Activated T-cell treated with anti-CD3 and anti-CD28 coated beads, Interleukin-2, amount 50 U/mL, for 4 hours (primary cell): ENCODE results near the gene SUGP1. TPM values are rescaled to one million over a fixed set of nuclear protein-coding genes. Genes with fewer than 3 reads are reported as not detected.

ENCODE experiments used
- ATAC-seq, 2 donors: fragments of 200-7000 bp; cut with Tn5 transposase; one replicate each; pipeline ENCODE4 v1.10.0; 2021
- DNase-seq: peaks from one replicate; pipeline ENCODE4 v3.0.0-alpha.2; 2020
- H3K27me3 Mint-ChIP-seq: one replicate; pipeline ENCODE4 v1.8.0; 2021; ENCODE audit warnings: low read depth, mixed read lengths
- H3K36me3 Mint-ChIP-seq: one replicate; pipeline ENCODE4 v1.8.0; 2022; ENCODE audit warnings: mixed read lengths; ENCODE audit not compliant: insufficient read depth
- H3K4me1 Mint-ChIP-seq: one replicate; pipeline ENCODE4 v1.8.0; 2021; ENCODE audit warnings: low read depth, mixed read lengths
- H3K4me3 Mint-ChIP-seq: one replicate; pipeline ENCODE4 v1.8.0; 2021; ENCODE audit warnings: mild to moderate bottlenecking, moderate library complexity, mixed read lengths
- H3K9me3 Mint-ChIP-seq: one replicate; pipeline ENCODE4 v1.8.0; 2021; ENCODE audit warnings: mixed read lengths
- total RNA-seq, 3 donors: library from RNA; stranded (reverse); gene quantifications; one replicate each; pipeline ENCODE4 v1.2.1, GENCODE V29; 2021

SUGP1 gene
- total RNA-seq, 3 donors from 2014 or later = 54.8 to 61.8 (median 61.3) TPM

DNA sequence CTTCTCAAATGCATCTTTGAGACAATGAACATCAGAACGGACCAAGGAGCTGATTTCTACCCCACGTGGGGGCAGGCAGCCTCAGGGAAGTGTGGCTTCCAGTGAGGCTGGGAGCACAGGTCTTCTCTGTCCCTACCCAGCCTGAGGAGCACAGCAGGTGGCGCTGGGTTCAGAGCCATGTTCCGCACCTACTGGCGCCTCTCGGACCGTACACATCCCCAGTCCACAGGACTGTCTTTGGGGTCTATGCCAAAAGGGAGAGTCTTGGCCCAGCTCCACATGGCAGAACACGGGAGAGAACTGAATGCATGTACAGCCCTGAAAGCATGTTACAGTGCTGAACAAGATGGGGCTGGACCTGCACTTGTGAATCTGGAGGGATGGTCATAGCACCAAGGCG, 22.6 kb downstream of the SUGP1 start:
- H3K36me3 Mint-ChIP-seq = peaks cover 28% of the 10 kb centered on the region
- H3K9me3 Mint-ChIP-seq = no peaks in the 10 kb centered on the region
- ATAC-seq (no peak), DNase-seq (no peak)
- H3K4me1 Mint-ChIP-seq = no peaks in the 10 kb centered on the region
- no peak overlapping the region for H3K4me3 Mint-ChIP-seq
- no peaks in the 10 kb centered on the region for H3K27me3 Mint-ChIP-seq

DNA sequence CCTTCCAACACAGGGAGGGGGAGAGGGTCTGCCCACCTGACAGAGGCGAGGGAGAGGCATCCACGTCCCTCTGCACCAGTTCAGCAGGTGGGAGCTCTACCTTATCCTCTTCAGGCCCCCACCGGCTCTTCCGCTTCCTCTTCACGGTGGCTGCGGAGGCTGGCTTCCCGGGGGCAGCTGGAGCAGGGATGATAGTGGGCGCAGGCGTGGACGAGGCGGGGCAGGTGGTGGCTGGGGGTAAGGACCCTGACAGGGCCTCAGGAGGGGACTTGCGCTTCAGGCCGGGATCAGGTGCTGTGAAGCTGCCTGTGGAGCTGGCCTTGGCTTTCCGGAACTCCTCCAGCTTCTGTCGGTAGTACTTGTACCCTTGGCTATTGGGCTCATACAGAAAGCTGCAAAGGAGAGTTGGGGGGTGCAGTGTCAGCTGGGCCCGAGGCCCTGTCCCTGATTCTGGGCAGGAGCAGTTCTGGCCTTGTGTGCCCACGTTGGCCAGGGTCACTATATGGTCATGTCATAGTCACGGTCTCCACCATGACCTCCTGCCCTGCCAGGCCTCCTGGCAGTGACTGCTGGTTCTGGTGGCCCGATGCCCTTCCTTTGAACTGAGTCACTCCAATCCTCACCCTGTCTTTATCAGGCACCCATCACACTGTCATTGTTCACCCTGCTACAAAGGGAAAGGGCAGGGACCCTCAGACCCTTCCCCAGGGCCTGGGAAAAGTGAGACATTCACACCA, 23.2 kb downstream of the SUGP1 start:
- DNase-seq = no peak
- no peak for ATAC-seq
- Mint-ChIP-seq H3K4me3 (no peak overlapping the region), H3K4me1 (no peaks in the 10 kb centered on the region), H3K36me3 (peaks cover 32% of the 10 kb centered on the region), H3K9me3 (no peaks in the 10 kb centered on the region), H3K27me3 (no peaks in the 10 kb centered on the region)

DNA sequence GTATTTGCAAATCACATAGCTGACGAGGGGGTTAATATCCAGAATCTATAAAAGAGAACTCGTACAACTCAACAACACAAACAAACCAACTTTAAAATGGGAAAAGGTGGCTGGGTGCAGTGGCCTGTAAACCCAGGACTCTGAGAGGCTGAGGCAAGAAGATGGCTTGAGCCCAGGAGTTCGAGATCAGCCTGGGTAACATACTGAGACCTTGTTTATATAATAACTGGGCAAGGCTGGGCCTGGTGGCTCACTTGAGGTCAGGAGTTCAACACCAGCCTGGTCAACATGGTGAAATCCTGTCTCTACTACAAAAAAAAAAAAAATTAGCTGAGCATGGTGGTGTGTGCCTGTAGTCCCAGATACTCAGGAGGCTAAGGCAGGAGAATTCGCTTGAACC, 25.4 kb downstream of the SUGP1 start:
- Mint-ChIP-seq H3K4me1 (no peaks in the 10 kb centered on the region), H3K4me3 (no peak overlapping the region), H3K36me3 (peaks cover 37% of the 10 kb centered on the region), H3K9me3 (no peaks in the 10 kb centered on the region), H3K27me3 (no peaks in the 10 kb centered on the region)
- DNase-seq (no peak), ATAC-seq (no peak)

DNA sequence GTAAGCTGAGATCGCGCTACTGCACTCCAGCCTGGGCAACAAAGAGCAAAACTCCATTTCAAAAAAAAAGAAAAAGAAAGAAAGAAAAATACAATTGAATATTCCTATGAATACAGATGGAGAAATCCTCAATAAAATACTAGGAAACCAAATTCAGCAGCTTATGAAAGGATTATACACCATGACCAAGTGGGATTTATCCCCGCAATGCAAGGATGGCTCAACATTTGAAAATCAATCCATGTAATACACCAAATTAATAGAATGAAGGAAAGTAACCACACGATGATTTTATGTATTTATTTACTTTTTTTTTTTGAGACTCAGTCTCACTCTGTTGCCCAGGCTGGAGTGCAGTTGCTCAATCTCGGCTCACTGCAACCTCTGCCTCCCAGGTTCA, 27.7 kb downstream of the SUGP1 start:
- no peak overlapping the region for H3K4me3 Mint-ChIP-seq

DNA sequence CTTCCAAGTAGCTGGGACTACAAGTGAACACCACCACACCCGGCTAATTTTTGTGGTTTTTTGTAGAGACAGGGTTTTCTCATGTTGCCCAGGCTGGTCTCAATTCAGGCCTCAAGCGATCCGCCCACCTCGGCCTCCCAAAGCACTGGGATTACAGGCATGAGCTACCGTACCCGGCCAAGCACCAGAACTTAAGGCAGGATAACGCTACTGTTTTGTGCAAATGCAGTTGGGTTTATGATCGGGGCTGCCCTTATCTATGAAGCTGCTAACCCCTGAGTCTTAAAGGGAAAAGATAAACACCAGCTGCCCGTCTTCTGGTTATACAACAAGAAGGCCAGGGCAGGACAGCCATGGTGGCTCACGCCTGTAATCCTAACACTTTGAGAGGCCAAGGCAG, 34.6 kb downstream of the SUGP1 start:
- Mint-ChIP-seq H3K27me3 (no peaks in the 10 kb centered on the region), H3K9me3 (no peaks in the 10 kb centered on the region), H3K4me1 (no peaks in the 10 kb centered on the region), H3K4me3 (no peak overlapping the region), H3K36me3 (peaks cover 30% of the 10 kb centered on the region)
- ATAC-seq (no peak), DNase-seq (no peak)

More for the DNA sequence above, 27.7 kb downstream of the SUGP1 start:
- DNase-seq (no peak), ATAC-seq (no peak)
- Mint-ChIP-seq H3K9me3 (no peaks in the 10 kb centered on the region), H3K27me3 (no peaks in the 10 kb centered on the region), H3K4me1 (no peaks in the 10 kb centered on the region), H3K36me3 (peaks cover 38% of the 10 kb centered on the region)

DNA sequence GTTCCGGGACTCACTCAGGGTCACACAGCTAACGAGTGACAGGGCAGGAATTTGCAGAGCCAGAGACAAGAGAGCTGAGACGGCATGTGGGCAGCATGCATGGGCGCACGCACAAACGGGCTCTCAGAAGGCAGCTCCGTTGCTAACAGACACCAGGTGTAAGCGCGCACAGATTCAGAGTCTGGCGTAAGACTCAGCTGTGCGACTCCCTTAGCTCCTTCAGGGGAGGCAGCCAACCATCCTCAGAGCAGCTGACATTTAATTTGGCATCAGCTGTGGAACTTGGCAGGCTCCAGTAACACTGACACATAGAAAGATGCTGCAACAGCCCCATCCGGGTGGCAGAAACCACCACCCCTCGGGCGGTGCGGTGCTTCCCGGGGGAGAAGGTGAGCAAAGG, 39.7 kb downstream of the SUGP1 start:
- DNase-seq = no peak
- peaks cover 39% of the 10 kb centered on the region for H3K36me3 Mint-ChIP-seq
- no peaks in the 10 kb centered on the region for H3K27me3 Mint-ChIP-seq
- no peaks in the 10 kb centered on the region for H3K9me3 Mint-ChIP-seq
- H3K4me1 Mint-ChIP-seq = no peaks in the 10 kb centered on the region
- ATAC-seq = no peak
- no peak overlapping the region for H3K4me3 Mint-ChIP-seq

DNA sequence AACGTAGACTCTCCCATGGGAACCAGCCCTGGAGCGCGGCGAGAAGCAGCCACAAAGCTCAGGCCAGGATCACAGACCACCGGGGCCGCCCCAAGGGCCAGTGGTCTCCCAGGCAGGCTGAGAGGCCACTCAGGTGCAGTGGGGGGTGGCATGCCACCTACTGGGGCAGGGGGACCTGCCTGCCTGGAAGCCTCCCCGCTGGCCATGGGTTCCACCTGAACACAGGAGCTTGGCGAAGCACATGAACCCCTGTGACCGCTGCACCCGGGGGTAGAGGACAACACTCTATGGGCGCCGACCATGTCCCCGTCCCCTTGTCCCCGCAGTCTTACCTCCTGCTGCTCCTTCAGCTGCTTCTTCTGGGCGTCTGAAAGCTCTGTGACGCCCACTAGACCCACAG, 40.5 kb downstream of the SUGP1 start:
- no peak for DNase-seq
- no peaks in the 10 kb centered on the region for H3K4me1 Mint-ChIP-seq
- H3K36me3 Mint-ChIP-seq = peaks cover 39% of the 10 kb centered on the region
- no peaks in the 10 kb centered on the region for H3K9me3 Mint-ChIP-seq
- H3K27me3 Mint-ChIP-seq = no peaks in the 10 kb centered on the region
- ATAC-seq = no peak
- no peak overlapping the region for H3K4me3 Mint-ChIP-seq

DNA sequence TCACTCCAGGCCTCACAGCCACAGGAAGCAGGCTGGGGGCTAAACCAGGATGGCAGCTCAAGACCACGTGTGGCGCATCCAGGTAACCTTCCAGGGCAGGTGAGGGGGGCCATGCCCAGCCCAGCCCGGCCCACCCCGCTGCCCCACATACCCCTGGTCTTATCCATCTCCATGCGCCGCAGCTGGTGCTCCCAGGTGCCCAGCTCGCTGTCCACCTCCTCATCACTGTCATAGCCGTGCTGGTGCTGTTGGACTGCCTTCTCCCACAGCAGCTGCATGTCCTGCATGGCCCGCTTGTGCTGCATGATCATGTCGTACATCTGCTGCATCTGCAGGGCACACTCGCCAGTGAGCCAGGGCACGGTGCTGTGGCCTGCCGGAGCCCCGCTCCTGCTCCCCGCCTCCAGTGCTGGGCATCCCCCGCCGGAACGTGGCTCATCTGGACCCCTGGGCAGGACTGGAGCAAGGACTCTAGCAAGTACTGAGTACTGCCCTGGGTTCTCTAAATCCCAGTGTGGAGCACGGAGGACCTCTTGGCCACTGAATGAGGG, 41.2 kb downstream of the SUGP1 start:
- Mint-ChIP-seq H3K4me3 (no peak overlapping the region), H3K27me3 (peaks cover 4% of the 10 kb centered on the region), H3K4me1 (no peaks in the 10 kb centered on the region), H3K9me3 (no peaks in the 10 kb centered on the region), H3K36me3 (peaks cover 34% of the 10 kb centered on the region)
- ATAC-seq (no peak), DNase-seq (no peak)

DNA sequence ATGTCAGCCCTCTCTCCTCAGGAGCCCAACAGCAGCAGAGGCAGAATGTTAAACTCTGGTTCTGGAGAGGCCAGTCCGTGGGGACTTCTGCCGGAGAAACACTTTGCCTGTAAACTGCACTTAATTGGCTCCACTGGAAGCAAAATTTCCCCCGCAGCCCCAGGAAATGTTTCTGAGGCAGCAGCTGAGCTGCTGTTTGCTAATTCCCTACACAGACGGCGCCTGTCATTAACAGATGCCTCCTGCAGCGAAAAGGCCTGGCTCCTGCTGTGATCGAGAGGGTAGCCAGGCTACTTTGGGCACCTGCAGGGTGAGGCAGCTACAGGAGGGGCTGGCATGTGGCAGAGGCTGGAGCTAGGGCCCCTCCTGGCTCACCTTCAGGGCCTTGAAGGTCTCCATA, 42.0 kb downstream of the SUGP1 start:
- Mint-ChIP-seq H3K36me3 (peaks cover 30% of the 10 kb centered on the region), H3K4me1 (peaks cover 8% of the 10 kb centered on the region), H3K9me3 (no peaks in the 10 kb centered on the region), H3K27me3 (peaks cover 12% of the 10 kb centered on the region), H3K4me3 (no peak overlapping the region)
- DNase-seq (no peak), ATAC-seq (no peak)

DNA sequence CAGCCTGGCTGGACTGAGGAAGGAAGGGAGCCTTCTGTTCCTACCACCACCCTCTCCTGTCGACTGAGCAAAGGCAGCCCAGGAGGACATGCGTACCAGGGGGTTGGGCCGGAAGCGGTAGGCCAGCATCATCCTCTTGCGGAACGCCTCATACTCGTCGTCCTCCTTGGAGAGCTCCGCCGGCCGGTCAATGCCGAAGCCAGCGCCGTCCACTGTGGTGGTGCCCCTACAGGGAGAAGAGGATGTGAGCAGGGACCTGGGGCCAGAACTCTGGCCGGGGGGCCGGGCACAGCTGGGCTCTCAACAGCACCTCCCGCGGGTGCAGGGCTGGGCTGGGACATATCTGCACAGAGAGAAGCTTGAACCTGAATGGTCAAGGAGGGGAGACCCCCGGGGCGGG, 43.5 kb downstream of the SUGP1 start:
- ATAC-seq = no peak
- Mint-ChIP-seq H3K9me3 (no peaks in the 10 kb centered on the region), H3K36me3 (peaks cover 28% of the 10 kb centered on the region), H3K27me3 (peaks cover 14% of the 10 kb centered on the region), H3K4me3 (no peak overlapping the region), H3K4me1 (peaks cover 10% of the 10 kb centered on the region)
- DNase-seq = no peak

DNA sequence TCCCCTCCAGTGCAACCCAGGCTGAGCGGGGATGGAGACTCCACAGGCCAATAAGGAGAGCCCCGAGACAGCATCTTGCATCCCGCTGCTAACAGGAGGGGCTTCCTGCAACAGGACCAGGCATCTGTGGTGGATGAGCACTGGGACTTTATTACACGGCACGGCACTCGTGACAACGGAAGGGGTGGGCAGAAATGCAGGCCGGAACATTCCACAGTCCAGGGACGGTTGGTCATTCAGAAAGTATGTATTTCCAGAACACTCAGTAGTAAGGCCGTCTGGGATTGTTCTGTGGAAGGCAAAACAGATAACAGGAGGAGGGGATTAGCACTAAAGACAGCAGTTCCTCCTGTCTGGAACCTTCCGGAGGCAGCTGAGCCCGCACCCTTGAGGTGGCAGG, 43.9 kb downstream of the SUGP1 start:
- Mint-ChIP-seq H3K36me3 (peaks cover 24% of the 10 kb centered on the region), H3K4me1 (peaks cover 10% of the 10 kb centered on the region), H3K27me3 (peaks cover 14% of the 10 kb centered on the region), H3K4me3 (no peak overlapping the region), H3K9me3 (no peaks in the 10 kb centered on the region)
- no peak for DNase-seq
- ATAC-seq = no peak

DNA sequence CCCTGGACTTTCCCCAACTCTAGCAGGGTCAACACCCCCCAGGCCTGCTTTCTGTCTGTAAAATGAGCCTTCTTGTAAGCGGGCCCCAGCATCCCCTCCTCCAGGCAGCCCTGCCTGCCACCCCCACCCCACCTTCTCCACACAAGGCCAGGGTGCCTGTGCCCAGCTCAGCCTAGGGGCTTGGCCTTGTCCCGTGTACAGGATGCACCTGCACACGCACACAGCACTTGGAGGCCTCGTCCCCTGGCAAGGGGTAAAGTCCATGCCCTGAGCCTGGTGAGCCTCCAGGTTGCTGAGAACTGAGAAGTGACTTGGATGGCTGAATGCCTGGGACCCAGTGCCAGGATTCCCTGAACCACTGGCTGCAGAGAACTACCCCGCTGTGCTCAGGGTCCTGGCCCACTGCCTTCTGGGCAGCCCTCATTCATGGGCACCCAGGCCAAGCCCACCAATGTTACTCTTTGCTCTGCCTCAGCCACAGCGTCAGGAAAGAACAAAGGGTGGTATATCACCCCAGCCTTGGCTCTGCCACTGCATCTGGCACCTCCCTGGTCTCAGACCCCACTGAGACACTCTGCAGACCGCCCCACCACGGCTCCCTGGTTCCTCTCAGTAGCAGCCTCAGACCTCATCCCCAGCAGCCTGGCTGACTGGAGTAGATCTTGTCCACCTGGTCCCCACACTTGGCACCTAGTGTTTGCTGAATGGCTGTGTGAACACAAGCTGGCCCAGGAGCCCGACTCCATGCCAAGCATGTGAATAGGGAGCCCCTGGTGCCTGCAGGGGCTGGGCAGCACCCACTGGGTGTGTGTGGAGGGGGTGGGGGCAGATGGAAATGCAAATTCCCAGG, 45.4 kb downstream of the SUGP1 start:
- no peak for DNase-seq
- Mint-ChIP-seq H3K27me3 (peaks cover 14% of the 10 kb centered on the region), H3K9me3 (no peaks in the 10 kb centered on the region), H3K4me1 (peaks cover 10% of the 10 kb centered on the region), H3K36me3 (peaks cover 19% of the 10 kb centered on the region), H3K4me3 (no peak overlapping the region)
- ATAC-seq = no peak

DNA sequence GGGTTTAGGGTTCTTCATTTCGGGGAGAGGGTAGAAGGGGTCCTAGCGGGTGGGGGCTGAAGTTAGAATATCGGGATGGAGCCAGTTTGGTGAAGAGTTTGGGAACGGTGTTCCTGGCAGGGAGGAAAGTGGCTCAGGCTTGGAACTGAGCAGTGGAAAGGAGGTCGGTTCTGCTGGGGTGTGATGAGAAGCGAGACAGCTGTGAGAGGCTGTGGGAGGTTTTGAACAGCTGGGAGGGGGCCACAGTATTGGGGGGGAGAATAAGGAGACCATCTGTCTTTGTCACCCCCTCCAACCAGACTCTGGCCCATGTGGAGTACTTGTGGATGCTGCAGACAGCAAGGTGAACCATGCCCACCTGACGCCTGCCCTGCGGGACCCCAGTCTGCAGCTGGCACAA, 46.2 kb downstream of the SUGP1 start:
- H3K4me1 Mint-ChIP-seq = peaks cover 10% of the 10 kb centered on the region
- no peak overlapping the region for H3K4me3 Mint-ChIP-seq
- no peak for ATAC-seq

DNA sequence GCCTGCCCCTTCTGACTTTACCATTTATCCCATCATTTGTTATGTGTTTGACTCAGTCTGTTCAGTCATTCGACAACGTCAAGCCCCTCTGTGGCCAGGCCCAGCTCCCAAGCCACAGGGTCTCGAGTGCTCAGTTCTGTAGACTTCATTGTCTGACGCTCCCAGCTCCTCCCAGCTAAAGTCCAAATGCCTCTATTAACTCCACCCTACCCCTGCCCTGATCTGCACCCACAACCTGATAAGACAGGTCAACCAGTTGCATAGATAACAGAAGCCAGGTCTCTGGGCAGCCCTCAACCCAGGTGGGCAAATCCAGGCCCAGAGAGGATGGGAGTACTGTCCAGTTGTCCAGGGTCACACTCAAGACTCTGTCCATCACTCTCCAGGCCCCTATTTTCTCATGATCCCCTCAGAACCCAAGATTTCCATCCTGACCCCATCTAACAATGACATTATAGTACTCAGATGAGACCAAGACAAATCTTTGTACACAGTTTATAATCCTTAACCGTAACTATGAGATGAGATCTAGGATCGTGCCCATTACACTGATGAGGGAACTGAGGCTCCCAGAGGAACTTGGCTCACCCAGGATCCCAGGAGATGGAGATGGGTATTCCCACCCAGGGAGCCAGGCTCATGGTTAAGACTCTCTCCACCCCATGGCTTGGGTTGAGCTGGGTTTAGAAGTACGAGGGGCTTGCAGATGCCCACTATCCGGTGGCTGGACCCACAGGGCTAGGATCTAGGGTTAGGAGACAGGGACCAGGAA, 48.3 kb downstream of the SUGP1 start:
- H3K4me1 Mint-ChIP-seq = peaks cover 10% of the 10 kb centered on the region
- H3K4me3 Mint-ChIP-seq = no peak overlapping the region
- H3K9me3 Mint-ChIP-seq = no peaks in the 10 kb centered on the region
- ATAC-seq (no peak), DNase-seq (no peak)
- peaks cover 14% of the 10 kb centered on the region for H3K27me3 Mint-ChIP-seq
- peaks cover 8% of the 10 kb centered on the region for H3K36me3 Mint-ChIP-seq

More for the DNA sequence above, 46.2 kb downstream of the SUGP1 start:
- DNase-seq = no peak
- peaks cover 16% of the 10 kb centered on the region for H3K36me3 Mint-ChIP-seq
- peaks cover 14% of the 10 kb centered on the region for H3K27me3 Mint-ChIP-seq
- H3K9me3 Mint-ChIP-seq = no peaks in the 10 kb centered on the region
